Uterus (tissue), 4 donors: ENCODE measurements around the gene DKK3. TPM values are rescaled to one million over a fixed set of nuclear protein-coding genes. Genes with fewer than 3 reads are reported as not detected.

ENCODE experiments used
- DNase-seq, 2 donors: peaks; one replicate each; pipeline ENCODE4 v3.0.0-alpha.2; 2019 to 2020
- H3K27ac ChIP-seq, 2 donors: fragments of 200-600 bp; sonication (generic); 1 replicate in 1 of 2; 2 replicates in 1 of 2; pipeline ENCODE4 v1.5.1; 2016 to 2018
- H3K27me3 ChIP-seq, 2 donors: fragments of 200-600 bp; sonication (generic); one replicate each; pipeline ENCODE4 v1.5.1; 2018 to 2019; ENCODE audit warnings: control low read depth in 1 of 2
- H3K36me3 ChIP-seq, 2 donors: fragments of 200-600 bp; sonication (generic); one replicate each; pipeline ENCODE4 v1.5.1; 2019; ENCODE audit warnings: control low read depth in 1 of 2
- H3K4me1 ChIP-seq, 2 donors: fragments of 200-600 bp; sonication (generic); one replicate each; pipeline ENCODE4 v1.5.1; 2018 to 2019; ENCODE audit warnings: control low read depth in 1 of 2
- H3K4me3 ChIP-seq, 2 donors: fragments of 200-600 bp; sonication (generic); 1 replicate in 1 of 2; 2 replicates in 1 of 2; pipeline ENCODE4 v1.5.1; 2018 to 2019; ENCODE audit warnings: mild to moderate bottlenecking in 1 of 2
- H3K9me3 ChIP-seq, 2 donors: fragments of 200-600 bp; sonication (generic); one replicate each; pipeline ENCODE4 v1.5.1; 2019; ENCODE audit warnings: control low read depth in 1 of 2
- CTCF ChIP-seq, 4 experiments: fragments of 200-600 bp in 2 of 4; fragments of 450-650 bp in 2 of 4; sonication (generic) in 2 of 4; IDR thresholded peaks; one replicate each; pipeline ENCODE4 v1.5.1; 2016 to 2019; ENCODE audit warnings: antibody characterized with exemption in 4 of 4, mild to moderate bottlenecking in 2 of 4, moderate library complexity in 1 of 4
- POLR2A ChIP-seq, 2 donors: fragments of 450-650 bp; IDR thresholded peaks; one replicate each; pipeline ENCODE4 v1.6.1; 2016; ENCODE audit warnings: antibody characterized with exemption in 2 of 2, mild to moderate bottlenecking in 1 of 2, moderate library complexity in 1 of 2
- intact Hi-C: fragments of 100-400 bp; cut with DNase I; formaldehyde crosslinking; loops from one replicate; pipeline ENCODE4 v1.15.1; 2023; ENCODE audit warnings: low total_unique reads
- total RNA-seq, 4 donors: library from RNA; depleted of rRNA in 3 of 4; stranded (reverse); fragments of >200 nt in 3 of 4; gene quantifications; one replicate each; pipeline versions ENCODE4 v1.1.0 to v1.2.4, GENCODE V29; 2014 to 2023
- donor health status: DM: yes; HTN: yes; CAD: no.

DKK3 gene
- total RNA-seq, 4 donors from 2014 or later = 26.4 to 151 (median 99.0) TPM

- H3K9me3 ChIP-seq = no peaks in the 10 kb centered on the region
- H3K4me1 ChIP-seq = no peaks in the 10 kb centered on the region
- no peak for DNase-seq
- no peaks in the 10 kb centered on the region for H3K27me3 ChIP-seq
- no peak overlapping the region for H3K4me3 ChIP-seq
- H3K36me3 ChIP-seq = no peaks in the 10 kb centered on the region
- intact Hi-C loops = no loop called here
- H3K27ac ChIP-seq = no peak overlapping the region
- TF ChIP-seq POLR2A (IDR thresholded peaks at IDR 0.05) (no peak), CTCF (IDR thresholded peaks at IDR 0.05) (no peak)
Measured at GRCh38 chr11:11949482-11949881, 58.9 kb downstream of the DKK3 start.

GRCh38 chr11:11948242-11948947, 60.0 kb downstream of the DKK3 start:
- H3K27ac ChIP-seq = no peak overlapping the region
- no peak for DNase-seq
- TF ChIP-seq POLR2A (IDR thresholded peaks at IDR 0.05) (no peak), CTCF (IDR thresholded peaks at IDR 0.05) (no peak)
- H3K27me3 ChIP-seq = no peaks in the 10 kb centered on the region
- H3K36me3 ChIP-seq = no peaks in the 10 kb centered on the region
- no peaks in the 10 kb centered on the region for H3K4me1 ChIP-seq
- H3K4me3 ChIP-seq = no peak overlapping the region
- no peaks in the 10 kb centered on the region for H3K9me3 ChIP-seq
- intact Hi-C loops = no loop called here

GRCh38 chr11:11947825-11948224, 60.6 kb downstream of the DKK3 start:
- intact Hi-C loops = no loop called here
- H3K36me3 ChIP-seq = no peaks in the 10 kb centered on the region
- TF ChIP-seq POLR2A (IDR thresholded peaks at IDR 0.05) (no peak), CTCF (IDR thresholded peaks at IDR 0.05) (no peak)

GRCh38 chr11:11946878-11947277, 61.5 kb downstream of the DKK3 start:
- intact Hi-C loops = no loop called here
- H3K27ac ChIP-seq = no peak overlapping the region
- no peaks in the 10 kb centered on the region for H3K9me3 ChIP-seq
- H3K27me3 ChIP-seq = no peaks in the 10 kb centered on the region
- TF ChIP-seq POLR2A (IDR thresholded peaks at IDR 0.05) (no peak), CTCF (IDR thresholded peaks at IDR 0.05) (no peak)
- DNase-seq = no peak
- no peaks in the 10 kb centered on the region for H3K36me3 ChIP-seq
- no peak overlapping the region for H3K4me3 ChIP-seq
- H3K4me1 ChIP-seq = no peaks in the 10 kb centered on the region

More at GRCh38 chr11:11947825-11948224, 60.6 kb downstream of the DKK3 start:
- no peak for DNase-seq
- H3K27ac ChIP-seq = no peak overlapping the region
- H3K27me3 ChIP-seq = no peaks in the 10 kb centered on the region
- no peaks in the 10 kb centered on the region for H3K4me1 ChIP-seq
- H3K9me3 ChIP-seq = no peaks in the 10 kb centered on the region
- H3K4me3 ChIP-seq = no peak overlapping the region

GRCh38 chr11:11946180-11946579, 62.2 kb downstream of the DKK3 start:
- Histone ChIP-seq H3K9me3 (no peaks in the 10 kb centered on the region), H3K36me3 (no peaks in the 10 kb centered on the region), H3K27ac (no peak overlapping the region), H3K27me3 (no peaks in the 10 kb centered on the region), H3K4me3 (no peak overlapping the region), H3K4me1 (no peaks in the 10 kb centered on the region)
- intact Hi-C loops = no loop called here
- no peak for DNase-seq
- TF ChIP-seq POLR2A (IDR thresholded peaks at IDR 0.05) = no peak
- no peak for TF ChIP-seq CTCF (IDR thresholded peaks at IDR 0.05)
